GM19438 (cell line): ENCODE results near the gene SPEN.

ENCODE experiments used
- ATAC-seq: cut with Tn5 transposase; IDR thresholded peaks from one replicate; pipeline ENCODE4 v1.9.1; 2021; ENCODE audit warnings: low read depth; ENCODE audit not compliant: unreplicated experiment

Gene SPEN

DNA sequence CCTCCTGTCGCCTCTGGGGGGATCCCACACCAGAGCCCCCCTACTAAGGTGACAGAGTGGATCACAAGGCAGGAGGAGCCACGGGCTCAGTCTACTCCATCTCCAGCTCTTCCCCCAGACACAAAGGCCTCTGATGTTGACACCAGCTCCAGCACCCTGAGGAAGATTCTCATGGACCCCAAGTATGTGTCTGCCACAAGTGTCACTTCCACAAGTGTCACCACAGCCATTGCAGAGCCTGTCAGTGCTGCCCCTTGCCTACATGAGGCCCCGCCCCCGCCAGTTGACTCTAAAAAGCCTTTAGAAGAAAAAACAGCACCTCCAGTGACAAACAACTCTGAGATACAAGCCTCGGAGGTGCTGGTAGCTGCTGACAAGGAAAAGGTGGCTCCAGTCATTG lies 86.2 kb downstream of the SPEN start:
- ATAC-seq = no peak

DNA sequence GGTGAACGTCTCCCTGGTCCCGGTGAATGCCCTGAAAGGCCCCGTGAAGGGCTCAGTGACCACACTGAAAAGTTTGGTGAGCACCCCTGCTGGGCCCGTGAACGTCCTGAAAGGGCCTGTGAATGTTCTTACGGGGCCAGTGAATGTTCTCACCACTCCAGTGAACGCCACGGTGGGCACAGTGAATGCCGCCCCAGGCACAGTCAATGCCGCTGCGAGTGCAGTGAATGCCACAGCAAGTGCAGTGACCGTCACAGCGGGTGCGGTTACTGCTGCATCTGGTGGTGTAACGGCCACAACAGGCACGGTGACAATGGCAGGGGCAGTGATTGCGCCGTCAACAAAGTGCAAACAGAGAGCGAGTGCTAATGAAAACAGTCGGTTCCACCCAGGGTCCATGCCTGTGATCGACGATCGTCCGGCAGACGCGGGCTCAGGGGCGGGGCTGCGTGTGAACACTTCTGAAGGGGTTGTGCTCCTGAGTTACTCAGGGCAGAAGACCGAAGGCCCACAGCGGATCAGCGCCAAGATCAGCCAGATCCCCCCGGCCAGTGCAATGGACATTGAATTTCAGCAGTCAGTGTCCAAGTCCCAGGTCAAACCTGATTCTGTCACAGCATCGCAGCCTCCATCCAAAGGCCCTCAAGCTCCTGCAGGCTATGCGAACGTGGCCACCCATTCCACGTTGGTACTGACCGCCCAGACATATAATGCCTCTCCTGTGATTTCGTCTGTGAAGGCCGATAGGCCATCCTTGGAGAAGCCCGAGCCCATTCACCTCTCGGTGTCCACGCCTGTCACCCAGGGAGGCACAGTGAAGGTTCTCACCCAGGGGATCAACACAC lies 86.9 kb downstream of the SPEN start:
- no peak for ATAC-seq

DNA sequence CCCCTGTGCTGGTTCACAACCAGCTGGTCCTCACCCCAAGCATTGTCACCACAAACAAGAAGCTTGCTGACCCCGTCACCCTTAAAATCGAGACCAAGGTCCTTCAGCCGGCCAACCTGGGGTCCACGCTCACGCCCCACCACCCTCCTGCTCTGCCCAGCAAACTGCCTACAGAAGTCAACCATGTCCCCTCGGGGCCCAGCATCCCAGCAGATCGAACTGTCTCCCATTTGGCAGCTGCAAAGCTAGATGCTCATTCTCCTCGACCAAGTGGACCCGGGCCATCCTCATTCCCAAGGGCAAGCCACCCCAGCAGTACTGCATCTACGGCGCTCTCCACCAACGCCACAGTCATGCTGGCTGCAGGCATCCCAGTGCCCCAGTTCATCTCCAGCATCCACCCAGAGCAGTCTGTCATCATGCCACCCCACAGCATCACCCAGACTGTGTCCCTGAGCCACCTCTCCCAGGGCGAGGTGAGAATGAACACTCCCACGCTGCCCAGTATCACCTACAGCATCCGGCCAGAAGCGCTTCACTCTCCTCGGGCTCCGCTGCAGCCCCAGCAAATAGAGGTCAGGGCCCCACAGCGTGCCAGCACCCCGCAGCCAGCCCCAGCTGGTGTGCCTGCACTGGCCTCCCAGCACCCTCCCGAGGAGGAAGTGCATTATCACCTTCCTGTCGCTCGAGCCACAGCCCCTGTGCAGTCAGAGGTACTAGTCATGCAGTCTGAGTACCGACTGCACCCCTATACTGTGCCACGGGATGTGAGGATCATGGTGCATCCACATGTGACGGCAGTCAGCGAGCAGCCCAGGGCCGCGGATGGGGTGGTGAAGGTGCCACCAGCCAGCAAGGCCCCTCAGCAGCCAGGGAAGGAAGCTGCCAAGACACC lies 87.8 kb downstream of the SPEN start:
- no peak for ATAC-seq

DNA sequence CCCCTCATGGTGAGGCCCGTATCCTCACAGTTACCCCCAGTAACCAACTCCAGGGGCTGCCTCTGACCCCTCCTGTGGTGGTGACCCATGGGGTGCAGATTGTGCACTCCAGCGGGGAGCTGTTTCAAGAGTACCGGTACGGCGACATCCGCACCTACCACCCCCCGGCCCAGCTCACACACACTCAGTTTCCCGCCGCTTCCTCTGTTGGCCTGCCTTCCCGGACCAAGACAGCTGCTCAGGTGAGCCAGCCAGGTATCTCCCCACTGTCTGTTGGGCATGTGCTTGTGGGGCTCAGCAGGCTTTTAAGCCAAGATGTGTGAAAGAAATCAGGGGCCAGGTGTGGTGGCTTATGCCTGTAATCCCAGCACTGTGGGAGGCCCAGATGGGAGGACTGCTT lies 88.5 kb downstream of the SPEN start:
- ATAC-seq = no peak

DNA sequence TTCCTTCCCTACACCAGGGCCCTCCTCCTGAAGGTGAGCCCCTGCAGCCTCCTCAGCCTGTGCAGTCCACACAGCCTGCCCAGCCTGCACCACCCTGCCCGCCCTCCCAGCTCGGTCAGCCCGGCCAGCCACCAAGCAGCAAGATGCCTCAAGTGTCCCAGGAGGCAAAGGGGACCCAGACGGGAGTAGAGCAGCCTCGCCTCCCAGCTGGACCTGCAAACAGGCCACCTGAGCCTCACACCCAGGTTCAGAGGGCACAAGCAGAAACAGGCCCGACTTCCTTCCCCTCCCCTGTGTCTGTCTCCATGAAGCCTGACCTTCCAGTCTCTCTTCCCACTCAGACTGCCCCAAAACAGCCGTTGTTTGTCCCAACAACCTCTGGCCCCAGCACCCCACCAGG lies 89.6 kb downstream of the SPEN start:
- ATAC-seq = no peak

DNA sequence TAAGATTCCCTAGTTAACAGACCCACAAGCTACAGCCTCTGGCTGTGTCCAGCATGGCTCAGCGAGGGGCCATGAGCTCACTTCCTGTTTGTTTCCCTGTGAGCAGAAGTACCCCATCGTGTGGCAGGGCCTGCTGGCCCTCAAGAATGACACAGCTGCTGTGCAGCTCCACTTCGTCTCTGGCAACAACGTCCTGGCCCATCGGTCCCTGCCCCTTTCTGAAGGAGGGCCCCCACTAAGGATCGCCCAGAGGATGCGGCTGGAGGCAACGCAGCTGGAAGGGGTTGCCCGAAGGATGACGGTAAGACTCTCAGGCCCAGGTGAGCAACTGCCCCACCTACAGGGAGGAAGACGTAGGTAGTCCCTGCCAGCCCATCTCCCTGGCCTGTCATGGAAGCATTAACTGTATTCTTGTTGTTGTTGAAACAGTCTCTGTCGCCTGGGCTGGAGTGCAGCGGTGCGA lies 90.2 kb downstream of the SPEN start:
- ATAC-seq = no peak

DNA sequence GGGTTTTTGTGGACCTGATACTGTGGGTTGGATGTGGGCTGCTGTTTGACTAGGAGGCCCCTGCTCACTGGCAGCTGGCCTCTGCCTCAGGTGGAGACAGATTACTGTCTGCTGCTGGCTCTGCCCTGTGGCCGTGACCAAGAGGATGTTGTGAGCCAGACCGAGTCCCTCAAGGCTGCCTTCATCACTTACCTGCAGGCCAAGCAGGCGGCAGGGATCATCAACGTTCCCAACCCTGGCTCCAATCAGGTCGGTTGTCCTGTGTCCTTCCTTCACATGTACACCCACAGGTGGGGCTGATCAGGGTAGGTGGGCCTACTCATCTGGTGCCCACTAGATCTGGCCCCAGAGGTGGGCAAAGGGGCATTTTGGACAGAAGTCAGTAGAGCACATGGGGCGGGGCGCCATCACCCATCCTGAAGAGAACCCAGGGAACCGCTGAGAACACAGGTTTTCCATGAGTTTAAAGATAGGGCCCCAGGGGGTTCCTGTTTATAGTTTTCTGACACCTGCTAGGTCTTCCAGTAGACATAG lies 91.2 kb downstream of the SPEN start:
- no peak for ATAC-seq

DNA sequence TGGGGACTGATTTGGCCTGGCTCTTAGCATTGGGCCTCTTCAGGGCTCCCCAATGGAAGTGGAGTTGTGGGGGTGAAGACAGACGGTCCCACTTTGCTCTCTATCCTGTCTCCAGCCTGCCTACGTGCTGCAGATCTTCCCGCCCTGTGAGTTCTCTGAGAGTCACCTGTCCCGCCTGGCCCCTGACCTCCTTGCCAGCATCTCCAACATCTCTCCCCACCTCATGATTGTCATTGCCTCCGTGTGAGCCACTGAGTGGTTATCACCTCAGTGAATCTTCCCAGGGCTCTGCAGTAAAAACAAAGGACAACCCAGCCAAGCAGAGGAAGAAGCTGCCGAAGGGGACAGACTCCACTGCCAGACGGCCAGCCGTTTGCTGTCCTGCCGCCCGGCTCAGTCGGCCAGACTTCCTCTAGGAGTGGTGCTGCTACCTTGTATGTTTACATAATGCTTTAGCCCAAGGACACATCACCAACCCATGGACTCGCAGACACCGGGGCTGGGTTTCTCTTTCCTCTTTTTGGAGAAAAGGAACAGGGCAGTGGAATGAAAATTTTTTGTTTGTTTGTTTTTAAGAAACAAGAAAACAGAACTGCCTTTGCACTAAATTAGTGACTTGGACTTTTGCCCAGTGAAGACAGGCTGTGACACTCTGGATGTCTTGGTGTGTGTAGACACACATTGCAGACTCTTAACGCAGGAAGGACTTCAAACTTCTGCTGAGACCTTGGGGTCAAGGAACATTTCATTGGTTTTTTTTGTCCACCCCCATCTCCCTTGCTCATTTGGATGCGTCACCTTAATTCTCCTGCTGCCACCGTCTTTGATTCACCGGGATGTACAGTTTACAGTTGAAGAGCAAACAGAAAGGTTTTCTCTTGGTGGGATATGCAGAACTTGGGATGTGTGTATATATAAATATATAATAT lies 91.9 kb downstream of the SPEN start:
- no peak for ATAC-seq

DNA sequence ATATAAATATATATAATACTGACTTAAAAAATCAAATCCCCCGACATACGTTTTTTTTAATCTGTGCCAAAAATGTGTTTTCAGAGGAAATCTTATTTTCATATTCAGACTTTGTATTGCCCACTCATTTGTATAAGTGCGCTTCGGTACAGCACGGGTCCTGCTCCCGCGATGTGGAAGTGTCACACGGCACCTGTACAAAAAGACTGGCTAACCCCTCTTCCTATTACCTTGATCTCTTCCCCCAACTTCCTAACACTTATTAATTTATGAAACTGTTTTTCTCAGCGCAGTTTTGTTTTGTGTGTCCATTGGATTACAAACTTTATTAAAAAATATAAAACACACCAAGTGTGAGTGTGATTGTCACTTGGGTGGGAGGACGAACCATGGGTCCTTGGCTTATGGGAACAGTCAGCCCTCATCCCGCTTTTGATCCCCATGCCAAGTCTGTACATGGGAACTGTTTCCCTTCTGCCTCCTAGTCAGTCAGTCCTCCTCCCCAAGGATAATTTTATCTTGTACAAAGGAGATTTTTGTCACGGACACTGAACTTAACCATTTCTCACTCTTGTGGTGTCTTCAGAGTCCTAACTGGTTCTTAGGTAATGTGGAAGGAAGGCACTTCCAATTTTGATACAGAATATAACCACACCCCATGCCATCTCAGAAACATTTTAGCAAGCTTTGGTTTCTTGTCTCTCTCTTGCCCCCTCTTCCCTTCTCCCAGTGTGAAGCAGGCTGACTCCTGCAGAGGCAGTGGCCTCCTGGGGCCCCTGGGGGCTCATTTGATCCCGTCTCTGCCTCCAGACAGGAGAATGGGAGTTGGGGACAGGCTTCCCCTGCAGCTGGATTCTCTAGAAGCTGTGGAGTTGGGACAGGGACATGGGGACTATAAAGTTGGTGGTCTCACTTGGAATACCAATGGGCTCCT lies 92.9 kb downstream of the SPEN start:
- no peak for ATAC-seq

DNA sequence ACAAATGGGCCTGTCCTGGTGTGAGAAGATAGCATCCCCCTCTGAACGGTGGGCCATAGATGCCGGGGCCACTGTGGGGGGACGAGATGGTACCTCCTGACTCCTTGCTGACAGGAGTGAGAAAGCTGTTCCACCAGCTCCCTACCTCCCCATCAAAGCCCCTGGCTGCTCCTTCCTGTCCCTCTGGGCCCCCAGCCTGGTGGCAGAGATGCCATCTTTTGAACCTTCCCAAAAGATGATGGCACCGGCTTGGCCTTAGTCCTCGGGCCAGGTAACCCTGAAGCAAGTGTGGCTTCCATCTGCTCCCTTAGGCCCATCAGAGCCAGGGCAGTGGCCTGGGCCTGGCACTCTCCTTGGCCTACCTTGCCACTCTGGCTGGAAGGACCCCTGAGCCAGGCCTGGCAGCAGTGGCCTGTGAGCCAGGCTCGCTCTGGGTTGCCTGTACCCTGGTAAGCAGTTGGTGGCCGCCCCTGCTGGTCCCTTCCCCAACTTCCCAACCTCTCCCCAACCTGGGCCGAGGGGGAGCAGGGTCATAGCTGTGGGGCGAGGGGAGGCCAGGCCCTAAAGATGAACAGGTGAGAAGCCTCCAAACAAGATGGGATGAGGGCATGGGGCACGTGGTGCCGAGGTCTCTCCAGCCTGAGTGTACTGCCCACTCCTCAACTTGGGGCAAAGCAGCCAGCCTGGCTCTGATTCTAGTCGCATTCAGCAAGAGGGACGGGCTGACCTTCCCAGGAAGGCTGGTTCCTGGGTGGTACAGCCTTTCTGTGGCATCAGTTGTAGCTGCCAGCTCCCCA lies 93.7 kb downstream of the SPEN start:
- no peak for ATAC-seq

DNA sequence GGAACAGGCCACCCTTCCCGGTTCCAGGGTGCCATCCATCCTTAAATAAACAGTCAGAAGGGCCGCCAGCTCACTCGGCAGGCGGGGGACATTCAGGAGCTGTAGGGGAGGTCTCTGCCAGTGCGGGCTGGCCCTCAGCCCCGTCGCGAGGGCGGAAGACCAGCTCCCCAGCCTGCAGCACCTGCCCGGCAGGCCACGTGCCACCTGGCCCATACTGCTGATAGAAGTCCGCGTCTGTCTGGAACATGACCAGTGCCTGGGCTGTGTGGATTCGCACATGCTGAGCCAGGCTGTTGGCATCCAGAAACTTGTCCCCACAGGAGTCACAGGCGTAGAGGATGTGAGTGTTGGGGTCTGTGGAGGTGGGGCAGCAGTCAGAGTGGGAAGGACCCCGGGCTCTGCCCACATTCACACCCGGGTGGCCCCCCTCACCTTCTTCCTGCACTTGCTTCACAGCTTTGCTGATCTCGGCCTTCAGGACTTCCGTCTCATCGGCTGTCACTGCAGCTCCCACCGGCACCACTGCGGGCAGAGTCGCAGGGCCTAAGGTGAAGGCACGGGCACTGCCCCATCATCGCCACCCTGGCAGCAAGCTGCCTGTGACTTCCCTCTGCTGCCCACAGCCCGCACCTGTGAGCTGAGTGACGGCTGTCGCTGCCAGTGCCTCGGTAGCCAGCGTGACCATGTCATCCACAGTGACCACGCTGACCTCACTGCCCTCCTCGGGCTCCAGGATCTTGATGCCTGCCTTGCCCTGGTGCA lies 94.6 kb downstream of the SPEN start:
- no peak for ATAC-seq

DNA sequence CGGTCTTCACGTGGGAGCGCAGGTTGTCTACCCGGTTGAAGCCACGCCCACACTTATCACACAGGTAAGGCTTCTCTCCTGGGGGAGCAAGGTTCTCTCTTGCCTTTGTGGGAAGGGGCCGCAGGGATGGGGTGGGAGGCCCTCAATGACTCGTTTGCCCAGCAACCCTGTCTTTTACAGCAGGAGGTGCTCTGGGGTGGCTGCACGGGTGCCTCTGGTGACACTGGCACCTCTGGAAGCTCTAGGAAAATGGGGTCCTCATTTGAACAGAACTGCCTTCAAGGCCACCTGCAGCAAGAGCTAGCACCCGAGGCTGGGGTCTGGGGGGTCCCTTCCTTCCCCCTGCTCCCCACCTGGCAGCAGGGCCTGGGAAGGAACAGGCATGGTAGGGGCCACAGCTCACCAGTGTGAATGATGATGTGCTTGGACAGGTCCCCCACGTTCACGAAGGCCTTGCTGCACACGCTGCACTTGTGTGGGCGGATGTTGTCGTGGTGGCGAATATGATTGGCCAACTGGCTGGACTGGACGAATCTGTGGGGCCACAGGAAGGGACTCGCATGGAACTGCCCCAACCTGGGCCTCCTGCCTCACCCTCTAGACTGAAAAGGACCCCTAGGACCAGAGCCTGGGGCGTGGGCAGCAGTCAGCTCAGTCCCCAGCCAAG lies 95.3 kb downstream of the SPEN start:
- no peak for ATAC-seq

DNA sequence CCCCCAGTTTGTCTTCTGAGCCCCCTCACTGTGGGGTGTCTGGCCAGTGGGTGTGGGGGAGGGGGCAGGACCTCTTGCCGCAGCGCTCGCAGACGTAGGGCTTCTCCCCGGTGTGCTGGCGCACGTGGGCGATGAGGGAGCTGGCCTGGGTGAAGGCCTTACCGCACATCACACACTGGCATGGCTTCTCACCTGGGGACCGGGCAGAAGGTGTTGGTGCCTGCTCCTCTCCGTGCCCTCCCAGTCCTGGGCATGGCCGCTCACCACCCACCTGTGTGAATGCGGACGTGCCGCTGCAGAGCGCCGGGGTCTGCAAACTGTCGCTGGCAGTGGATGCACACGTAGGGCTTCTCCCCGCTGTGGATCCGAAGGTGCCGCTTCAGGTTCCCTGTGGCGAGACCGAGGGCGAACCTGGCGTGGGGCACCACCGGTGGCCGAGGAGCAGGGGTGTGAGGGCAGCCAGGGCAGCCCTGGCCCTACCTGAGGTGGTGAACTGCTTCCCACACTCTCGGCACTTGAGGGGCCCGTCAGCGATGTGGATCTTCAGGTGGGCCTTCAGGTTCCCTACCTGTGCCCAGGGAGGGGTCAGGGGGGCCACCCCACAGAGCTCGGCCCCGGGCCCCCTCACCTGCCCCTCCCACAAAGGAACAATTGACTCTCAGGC lies 96.0 kb downstream of the SPEN start:
- no peak for ATAC-seq

DNA sequence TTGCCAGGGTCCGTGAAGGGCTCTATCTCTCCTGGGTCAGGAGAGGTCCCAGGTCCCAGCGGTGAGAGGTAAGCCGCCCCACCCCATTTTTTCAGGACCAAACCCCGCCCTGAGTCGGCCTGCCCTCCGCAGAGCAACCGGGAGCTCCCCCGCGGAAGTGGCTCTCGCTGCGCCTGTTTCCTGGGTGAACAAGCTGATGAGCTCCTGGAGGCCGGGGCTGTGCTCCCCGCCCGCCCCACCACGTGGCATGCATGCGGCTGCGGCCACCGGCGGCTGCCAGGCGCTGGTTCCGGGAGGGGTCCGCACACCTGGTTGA lies 96.4 kb downstream of the SPEN start:
- ATAC-seq = no peak

DNA sequence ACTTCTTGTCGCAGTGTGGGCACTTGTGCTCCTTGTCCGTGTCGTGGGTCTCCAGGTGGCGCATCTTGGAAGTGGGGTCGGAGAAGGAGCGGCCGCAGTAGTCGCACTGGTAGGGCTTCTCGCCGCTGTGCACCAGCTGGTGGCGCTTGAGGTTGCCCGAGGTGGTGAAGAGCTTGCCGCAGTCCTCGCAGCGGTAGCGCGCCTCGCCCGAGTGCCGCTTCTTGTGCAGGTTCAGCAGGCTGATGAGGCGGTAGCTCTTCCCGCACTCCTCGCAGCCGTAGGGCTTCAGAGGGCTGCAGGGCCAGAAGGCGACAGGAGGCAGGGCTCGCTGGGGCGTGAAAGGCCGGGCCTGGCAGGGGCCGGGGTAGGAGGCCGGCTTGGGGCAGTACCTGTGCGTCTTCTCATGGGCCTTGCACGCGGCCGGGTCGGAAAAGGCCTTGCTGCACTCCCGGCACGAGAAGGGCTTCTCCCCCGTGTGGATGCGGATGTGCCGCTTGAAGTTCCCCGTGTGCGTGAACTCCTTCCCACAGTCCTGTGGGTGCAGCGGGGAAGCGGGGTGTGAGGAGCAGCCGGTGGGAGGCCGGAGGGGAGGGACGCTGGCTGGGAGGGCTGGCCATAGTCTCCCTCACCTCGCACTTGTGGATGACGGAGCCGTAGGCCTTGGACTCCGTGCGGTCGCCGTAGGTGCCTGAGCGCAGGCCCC lies 97.0 kb downstream of the SPEN start:
- ATAC-seq = no peak
